B cell (primary cell): ENCODE data around the gene TFF3. TPM values are rescaled to one million over a fixed set of nuclear protein-coding genes. Genes with fewer than 3 reads are reported as not detected.

ENCODE experiments used
- ATAC-seq: fragments of 200-7000 bp; cut with Tn5 transposase; one replicate; pipeline ENCODE4 v1.10.0; 2021; ENCODE audit warnings: low read depth, mild to moderate bottlenecking, moderate number of reproducible peaks, moderate library complexity
- CTCF ChIA-PET: fragments of 350-600 bp; sonication (Branson Sonifier 250); formaldehyde crosslinking; loops from one replicate; lab custom pipeline; 2021; ENCODE audit warnings: antibody characterized with exemption, inconsistent platforms; lab: Charles Lee
- POLR2A ChIA-PET: fragments of 350-600 bp; sonication (Branson Sonifier 250); formaldehyde crosslinking; loops from one replicate; lab custom pipeline; 2021; ENCODE audit warnings: antibody characterized with exemption; lab: Charles Lee
- DNase-seq: peaks from one replicate; pipeline ENCODE4 v3.0.0; 2013
- H2AFZ ChIP-seq: 2 replicates; pipeline ENCODE4 v1.6.1; 2012; ENCODE audit warnings: mild to moderate bottlenecking, low read depth, low read length; ENCODE audit not compliant: insufficient read depth, poor library complexity, severe bottlenecking
- H3K27ac ChIP-seq, 2 donors: 1 replicate in 1 of 2; 2 replicates in 1 of 2; pipeline ENCODE4 v1.5.1; 2012 to 2013; ENCODE audit warnings: low read length in 2 of 2, mild to moderate bottlenecking in 2 of 2, moderate library complexity in 1 of 2
- H3K27me3 ChIP-seq, 4 experiments: fragments of 200-600 bp in 1 of 4; sonication (generic) in 1 of 4; replicated peaks in 1 of 4; 1 replicate in 2 of 4; 2 replicates in 2 of 4; pipeline versions ENCODE4 v1.6.1 to v1.7.0; 2013 to 2016; ENCODE audit warnings: low read length in 3 of 4, mild to moderate bottlenecking in 2 of 4, mixed read lengths in 1 of 4, moderate library complexity in 1 of 4; ENCODE audit not compliant: insufficient read depth in 4 of 4, control insufficient read depth in 3 of 4; ENCODE audit errors: control extremely low read depth in 1 of 4
- H3K36me3 ChIP-seq, 2 experiments: replicated peaks in 1 of 2; 1 replicate in 1 of 2; 2 replicates in 1 of 2; pipeline versions ENCODE4 v1.6.1 to v1.7.1; 2013; ENCODE audit warnings: low read length in 1 of 2; ENCODE audit not compliant: insufficient read depth in 2 of 2, control insufficient read depth in 1 of 2; ENCODE audit errors: control extremely low read depth in 1 of 2, extremely low read depth in 1 of 2
- H3K4me1 ChIP-seq, 2 donors: fragments of 200-600 bp in 1 of 2; sonication (generic) in 1 of 2; 1 replicate in 1 of 2; 2 replicates in 1 of 2; pipeline versions ENCODE4 v1.5.1 to v1.6.1; 2013 to 2017; ENCODE audit warnings: low read length in 2 of 2; ENCODE audit not compliant: control insufficient read depth in 2 of 2, insufficient read depth in 2 of 2
- H3K4me2 ChIP-seq: replicated peaks from 2 replicates; pipeline ENCODE3; 2012; ENCODE audit warnings: mild to moderate bottlenecking, low read depth, low read length; ENCODE audit not compliant: poor library complexity, severe bottlenecking
- H3K4me3 ChIP-seq, 5 experiments: fragments of 200-600 bp in 1 of 5; sonication (generic) in 1 of 5; 1 replicate in 3 of 5; 2 replicates in 2 of 5; pipeline versions ENCODE4 v1.5.1 to v1.7.0; 2011 to 2016; ENCODE audit warnings: low read length in 4 of 5, mild to moderate bottlenecking in 4 of 5, low read depth in 2 of 5, control low read depth in 1 of 5, moderate library complexity in 1 of 5; ENCODE audit not compliant: insufficient read depth in 1 of 5; ENCODE audit errors: control extremely low read depth in 1 of 5, extremely low read depth in 1 of 5
- H3K79me2 ChIP-seq: fragments of 200-600 bp; sonication (generic); one replicate; pipeline ENCODE4 v1.6.0; 2016; ENCODE audit warnings: low read length; ENCODE audit not compliant: control insufficient read depth, insufficient read depth
- H3K9ac ChIP-seq: fragments of 200-600 bp; sonication (generic); 2 replicates; pipeline ENCODE4 v1.6.1; 2017; ENCODE audit warnings: mild to moderate bottlenecking, low read length, moderate library complexity
- H3K9me3 ChIP-seq, 3 donors: one replicate each; pipeline versions ENCODE4 v1.6.1 to v1.7.1; 2013; ENCODE audit warnings: low read length in 2 of 3; ENCODE audit not compliant: control insufficient read depth in 2 of 3, insufficient read depth in 1 of 3; ENCODE audit errors: control extremely low read depth in 1 of 3
- H4K20me1 ChIP-seq: 2 replicates; pipeline ENCODE4 v1.6.0; 2012; ENCODE audit warnings: mild to moderate bottlenecking, low read length; ENCODE audit not compliant: insufficient read depth, control insufficient read depth, poor library complexity, severe bottlenecking
- H3K27ac Mint-ChIP-seq: one replicate; pipeline ENCODE4 v1.8.0; 2021; ENCODE audit warnings: mixed read lengths
- H3K27me3 Mint-ChIP-seq: one replicate; pipeline ENCODE4 v1.8.0; 2021; ENCODE audit warnings: mixed read lengths
- H3K4me1 Mint-ChIP-seq: one replicate; pipeline ENCODE4 v1.8.0; 2021; ENCODE audit warnings: mixed read lengths
- H3K4me3 Mint-ChIP-seq: one replicate; pipeline ENCODE4 v1.8.0; 2021; ENCODE audit warnings: mixed read lengths
- H3K9me3 Mint-ChIP-seq: one replicate; pipeline ENCODE4 v1.8.0; 2022; ENCODE audit warnings: mixed read lengths; ENCODE audit not compliant: insufficient read depth
- CTCF ChIP-seq: fragments of 200-600 bp; IDR thresholded peaks from one replicate; pipeline ENCODE4 v1.8.0; 2022; ENCODE audit warnings: antibody characterized with exemption, mild to moderate bottlenecking
- EZH2 ChIP-seq: IDR thresholded peaks from 2 replicates; pipeline ENCODE4 v1.6.1; 2012; ENCODE audit warnings: borderline replicate concordance, low read depth, mild to moderate bottlenecking, moderate library complexity, low read length; ENCODE audit not compliant: insufficient read depth, poor library complexity, severe bottlenecking
- WGBS: methylation state at CpG from one replicate; pipeline ENCODE4 v1.1.5; 2013; ENCODE audit warnings: missing lambda C conversion rate; ENCODE audit not compliant: insufficient coverage; 5-methylcytosine and 5-hydroxymethylcytosine counted together
- intact Hi-C: fragments of 100-400 bp; cut with micrococcal nuclease; formaldehyde crosslinking; loops from one replicate; pipeline ENCODE4 v1.10.0; 2022
- polyA plus RNA-seq: library from polyadenylated mRNA; depleted of rRNA; stranded (reverse); fragments of >200 nt; gene quantifications from 2 replicates; pipeline ENCODE4 v1.2.3, GENCODE V29; 2012
- total RNA-seq, 2 donors: library from RNA; stranded (reverse); fragments of 120-200 nt in 1 of 2; gene quantifications; 1 replicate in 1 of 2; 2 replicates in 1 of 2; pipeline versions ENCODE4 v1.2.3 to v1.2.4, GENCODE V29; 2013 to 2022

Gene TFF3
- total and polyA plus RNA-seq, 2 donors (not counting 1 experiment from before 2014, with no cell fraction given) = not detected

DNA sequence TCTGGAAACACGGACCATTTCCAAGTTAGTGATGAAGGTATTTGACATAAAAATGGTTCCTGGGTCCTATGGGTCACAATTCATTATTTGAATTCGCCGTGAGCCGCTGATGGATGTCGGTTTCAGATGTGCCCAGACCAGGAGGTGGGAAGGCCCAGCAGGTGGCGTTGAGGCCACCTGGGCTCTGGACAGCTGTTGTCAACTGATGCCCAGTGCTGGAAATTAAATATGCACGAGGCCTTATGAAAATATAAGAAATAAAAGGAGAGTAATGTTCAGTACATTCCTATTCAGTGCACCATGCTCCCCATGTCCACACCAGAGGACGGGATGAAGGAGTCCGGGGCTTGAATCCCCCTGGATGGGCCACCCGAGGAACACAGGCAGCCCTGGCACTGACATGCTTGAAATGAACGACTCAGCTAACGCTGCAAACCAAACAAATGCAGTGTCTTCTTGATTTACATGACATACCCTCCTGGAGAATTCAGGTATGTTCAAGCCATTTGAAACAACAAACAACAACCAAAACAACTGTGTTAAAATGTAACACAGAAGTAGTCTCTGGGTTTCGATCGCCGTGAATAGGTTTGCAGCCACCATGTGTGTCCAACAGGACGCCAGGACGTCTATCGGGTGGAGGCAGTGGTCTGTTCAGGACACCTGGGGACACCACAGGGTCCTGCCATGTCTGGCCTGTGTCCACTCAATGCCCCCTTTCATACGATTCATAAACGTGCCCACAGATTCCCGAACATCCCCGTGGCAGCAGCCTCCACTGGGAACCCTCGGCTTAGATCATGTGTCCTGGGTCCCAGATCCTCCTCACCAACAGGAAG lies 6.1 kb downstream of the TFF3 start:
- Histone ChIP-seq H3K4me1 (peaks cover 7 to 14% of the 10 kb centered on the region in 2 donors), H3K79me2 (no peaks in the 10 kb centered on the region), H4K20me1 (no peaks in the 10 kb centered on the region), H3K4me3 (no peak overlapping the region), H3K4me2 (peak overlapping the region; percentile 17), H3K36me3 (no peaks in the 10 kb centered on the region), H3K27ac (no peak overlapping the region), H3K9me3 (peaks cover 0 to 3% (median 0%) of the 10 kb centered on the region in 3 donors), H2AFZ (no peak overlapping the region), H3K27me3 (peaks cover 0 to 42% (median 13%) of the 10 kb centered on the region in 4 experiments), H3K9ac (no peak overlapping the region)
- DNase-seq = no peak
- Mint-ChIP-seq H3K27ac (no peak overlapping the region), H3K27me3 (peaks cover 26% of the 10 kb centered on the region), H3K4me3 (no peak overlapping the region), H3K9me3 (no peaks in the 10 kb centered on the region), H3K4me1 (peaks cover 4% of the 10 kb centered on the region)
- no peak for ATAC-seq
- ChIA-PET POLR2A (interaction anchor here (0.6 kb wide), 1 partner anchor 248 kb away, joined by 4 read pairs; no protein-coding TSS in a partner anchor), CTCF (interaction anchor here (0.6 to 4.8 kb wide), 18 partner anchors 8 to 399 kb away, joined by 3 to 39 read pairs (median 6); no protein-coding TSS in a partner anchor)
- TF ChIP-seq EZH2 (no peak), CTCF (no peak)
- intact Hi-C loops = loop anchor here (1.0 kb wide), 2 partner anchors 141 to 228 kb away; no protein-coding TSS in a partner anchor
- WGBS = 57% methylated on average over 22 of the region's 23 CpGs
